Femur (tissue), 1 donor: ENCODE data around the gene TOGARAM2.
"Not testable (repeated sequence)": the region's sequence is repeated elsewhere in the genome, so short reads cannot be mapped to it uniquely, and the experiment has no call there.

Source experiments
- DNase-seq: peaks from one replicate; pipeline ENCODE4 v3.0.0-alpha.2; 2017

The TOGARAM2 gene

GRCh38 chr2:28977176-28977875 lies 3.8 kb upstream of the TOGARAM2 start:
- DNase-seq = no peak

GRCh38 chr2:28978001-28978400 lies 3.1 kb upstream of the TOGARAM2 start:
- DNase-seq = not testable (repeated sequence)

- no peak for DNase-seq
Measured at GRCh38 chr2:28978606-28979005, 2.5 kb upstream of the TOGARAM2 start.

GRCh38 chr2:28979041-28979440 lies 2.1 kb upstream of the TOGARAM2 start:
- no peak for DNase-seq

- DNase-seq = no peak
Measured at GRCh38 chr2:28979576-28980366, 1.3 kb upstream of the TOGARAM2 start.

- no peak for DNase-seq
Measured at GRCh38 chr2:28980368-28981015, 606 bp upstream of the TOGARAM2 start.

GRCh38 chr2:28981620-28982376 lies 700 bp downstream of the TOGARAM2 start:
- no peak for DNase-seq

GRCh38 chr2:28982381-28982950 lies 1.4 kb downstream of the TOGARAM2 start:
- DNase-seq = no peak

GRCh38 chr2:28986429-28986828 lies 5.3 kb downstream of the TOGARAM2 start:
- peak; percentile 36 for DNase-seq

GRCh38 chr2:28989973-28990372 lies 8.9 kb downstream of the TOGARAM2 start:
- DNase-seq = no peak

- DNase-seq = no peak
Measured at GRCh38 chr2:28990445-28990844, 9.3 kb downstream of the TOGARAM2 start.

- no peak for DNase-seq
Measured at GRCh38 chr2:28991021-28991420, 9.9 kb downstream of the TOGARAM2 start.

GRCh38 chr2:28991460-28991859 lies 10.4 kb downstream of the TOGARAM2 start:
- no peak for DNase-seq

- DNase-seq = peak; percentile 38
Measured at GRCh38 chr2:28993206-28993960, 12.3 kb downstream of the TOGARAM2 start.

- DNase-seq = no peak
Measured at GRCh38 chr2:28994074-28994473, 13.0 kb downstream of the TOGARAM2 start.

- DNase-seq = no peak
Measured at GRCh38 chr2:28994679-28995078, 13.6 kb downstream of the TOGARAM2 start.

GRCh38 chr2:28995765-28996750 lies 15.0 kb downstream of the TOGARAM2 start:
- DNase-seq = no peak

GRCh38 chr2:28997237-28997846 lies 16.2 kb downstream of the TOGARAM2 start:
- no peak for DNase-seq

GRCh38 chr2:28997847-28998735 lies 17.0 kb downstream of the TOGARAM2 start:
- no peak for DNase-seq
